ENCODE data around the gene AKR1C3. TPM values are rescaled to one million over a fixed set of nuclear protein-coding genes. Genes with fewer than 3 reads are reported as not detected.

AKR1C3 gene
- total and polyA plus RNA-seq, 2 experiments from 2014 or later: 6.9 to 9.1 TPM

Small RNA genes lying within 50 kb of the gene (small RNA-seq; reads per million reads assigned to genes)
- gene RF00096 (ENCODE audit: low replicate concordance): 0.12 reads per million

Other genes starting within 250 kb of the AKR1C3 start
- gene AKR1C1, start 131.0 kb upstream of the AKR1C3 start, total RNA-seq (2014; rRNA removed; shearing (Covaris generic)): 2.9 and 5.1 TPM in 2 replicates
- gene AKR1C1, start 131.0 kb upstream of the AKR1C3 start, polyA plus RNA-seq (2016; fragmentation: Nextera tagmentation; extraction: Ambion mirVana): 2.5 and 2.6 TPM in 2 replicates
- 0.35 TPM in 1 of 2 replicates, not detected in the other for gene AKR1C2, start 90.6 kb upstream of the AKR1C3 start, total RNA-seq (2014; rRNA removed; shearing (Covaris generic))
- gene AKR1C2, start 90.6 kb upstream of the AKR1C3 start, polyA plus RNA-seq (2016; fragmentation: Nextera tagmentation; extraction: Ambion mirVana): 0.83 and 0.86 TPM in 2 replicates
- gene AKR1C8, start 90.7 kb downstream of the AKR1C3 start, total RNA-seq (2014; rRNA removed; shearing (Covaris generic)): not detected in 2 replicates
- not detected in 2 replicates for gene AKR1C8, start 90.7 kb downstream of the AKR1C3 start, polyA plus RNA-seq (2016; fragmentation: Nextera tagmentation; extraction: Ambion mirVana)
- gene AKR1C4, start 102.4 kb downstream of the AKR1C3 start, total RNA-seq (2014; rRNA removed; shearing (Covaris generic)): not detected in 2 replicates
- not detected in 2 replicates for gene AKR1C4, start 102.4 kb downstream of the AKR1C3 start, polyA plus RNA-seq (2016; fragmentation: Nextera tagmentation; extraction: Ambion mirVana)

All from GM23338 (cell line).